Measurements from ENCODE around the gene CFAP54.

CFAP54 gene

GRCh38 chr12:96822641-96823040, 333.3 kb downstream of the CFAP54 start:
- no peak for DNase-seq (ENCODE audit: low read depth in 2 of 2)

- no peak for DNase-seq (ENCODE audit: low read depth in 2 of 2)
Observed at GRCh38 chr12:96824074-96824837, 334.9 kb downstream of the CFAP54 start.

GRCh38 chr12:96824838-96825236, 335.5 kb downstream of the CFAP54 start:
- DNase-seq (ENCODE audit: low read depth in 2 of 2): no peak

- no peak for DNase-seq (ENCODE audit: low read depth in 2 of 2)
Observed at GRCh38 chr12:96828169-96828789, 338.9 kb downstream of the CFAP54 start.

GRCh38 chr12:96829354-96829753, 340.0 kb downstream of the CFAP54 start:
- DNase-seq (ENCODE audit: low read depth in 2 of 2): no peak

GRCh38 chr12:96831346-96831745, 342.0 kb downstream of the CFAP54 start:
- DNase-seq (ENCODE audit: low read depth in 2 of 2): no peak

GRCh38 chr12:96846293-96846692, 356.9 kb downstream of the CFAP54 start:
- no peak for DNase-seq (ENCODE audit: low read depth in 2 of 2)

- DNase-seq (ENCODE audit: low read depth in 2 of 2): no peak
Observed at GRCh38 chr12:96850676-96851075, 361.3 kb downstream of the CFAP54 start.

- no peak for DNase-seq (ENCODE audit: low read depth in 2 of 2)
Observed at GRCh38 chr12:96858162-96858561, 368.8 kb downstream of the CFAP54 start.

GRCh38 chr12:96861656-96862055, 372.3 kb downstream of the CFAP54 start:
- no peak for DNase-seq (ENCODE audit: low read depth in 2 of 2)

GRCh38 chr12:96862326-96862725, 372.9 kb downstream of the CFAP54 start:
- DNase-seq (ENCODE audit: low read depth in 2 of 2): no peak

- no peak for DNase-seq (ENCODE audit: low read depth in 2 of 2)
Observed at GRCh38 chr12:96864335-96864734, 375.0 kb downstream of the CFAP54 start.

GRCh38 chr12:96866801-96867590, 377.6 kb downstream of the CFAP54 start:
- DNase-seq (ENCODE audit: low read depth in 2 of 2): no peak

GRCh38 chr12:96870946-96871345, 381.6 kb downstream of the CFAP54 start:
- DNase-seq (ENCODE audit: low read depth in 2 of 2): no peak

- no peak for DNase-seq (ENCODE audit: low read depth in 2 of 2)
Observed at GRCh38 chr12:96872961-96873360, 383.6 kb downstream of the CFAP54 start.

GRCh38 chr12:96874211-96874610, 384.8 kb downstream of the CFAP54 start:
- no peak for DNase-seq (ENCODE audit: low read depth in 2 of 2)

- no peak for DNase-seq (ENCODE audit: low read depth in 2 of 2)
Observed at GRCh38 chr12:96876966-96877365, 387.6 kb downstream of the CFAP54 start.

- DNase-seq (ENCODE audit: low read depth in 2 of 2): no peak
Observed at GRCh38 chr12:96878704-96879103, 389.3 kb downstream of the CFAP54 start.

GRCh38 chr12:96879301-96879700, 389.9 kb downstream of the CFAP54 start:
- no peak for DNase-seq (ENCODE audit: low read depth in 2 of 2)

- no peak for DNase-seq (ENCODE audit: low read depth in 2 of 2)
Observed at GRCh38 chr12:96880220-96880619, 390.8 kb downstream of the CFAP54 start.

- no peak for DNase-seq (ENCODE audit: low read depth in 2 of 2)
Observed at GRCh38 chr12:96881608-96882007, 392.2 kb downstream of the CFAP54 start.

- DNase-seq (ENCODE audit: low read depth in 2 of 2): no peak
Observed at GRCh38 chr12:96882862-96883261, 393.5 kb downstream of the CFAP54 start.

- DNase-seq (ENCODE audit: low read depth in 2 of 2): no peak
Observed at GRCh38 chr12:96883571-96883970, 394.2 kb downstream of the CFAP54 start.
